ENCODE data around the gene DCDC2B.

Gene DCDC2B

GRCh38 chr1:32201011-32201855, 7.7 kb upstream of the DCDC2B start:
- H3K9me3 Mint-ChIP-seq, result no peaks in the 10 kb centered on the region
- peak overlapping the region; percentile 80 for H3K4me3 Mint-ChIP-seq
- H3K27ac Mint-ChIP-seq, result peak overlapping the region; percentile 79
- DNase-seq, result peak; percentile 83
- peaks cover 45% of the 10 kb centered on the region for H3K36me3 Mint-ChIP-seq (ENCODE audit: low read depth)
- H3K4me1 Mint-ChIP-seq (ENCODE audit: low read depth), result peaks cover 69% of the 10 kb centered on the region
- H3K27me3 Mint-ChIP-seq, result no peaks in the 10 kb centered on the region

- Mint-ChIP-seq H3K9me3 (no peaks in the 10 kb centered on the region), H3K27me3 (no peaks in the 10 kb centered on the region), H3K27ac (peak overlapping the region; percentile 88), H3K36me3 (ENCODE audit: low read depth) (peaks cover 33% of the 10 kb centered on the region), H3K4me3 (peak overlapping the region; percentile 90), H3K4me1 (ENCODE audit: low read depth) (peaks cover 54% of the 10 kb centered on the region)
- no peak for DNase-seq
These were observed 3.9 kb upstream of the DCDC2B start for GRCh38 chr1:32204943-32205361.

- Mint-ChIP-seq H3K36me3 (ENCODE audit: low read depth) (peaks cover 33% of the 10 kb centered on the region), H3K9me3 (no peaks in the 10 kb centered on the region), H3K4me1 (ENCODE audit: low read depth) (peaks cover 46% of the 10 kb centered on the region), H3K27me3 (no peaks in the 10 kb centered on the region), H3K4me3 (peak within 1 kb of the TSS; percentile 90), H3K27ac (peak within 1 kb of the TSS; percentile 88)
- DNase-seq, result peak; percentile 88
These were observed 3.2 kb upstream of the DCDC2B start, which contains the start of gene IQCC for GRCh38 chr1:32205401-32206370. Gene IQCC (plus strand): TSS chr1:32205671. CDS start chr1:32205682, 11 bp downstream.

GRCh38 chr1:32208469-32208868, 420 bp upstream of the DCDC2B start:
- Mint-ChIP-seq H3K9me3 (no peaks in the 10 kb centered on the region), H3K4me1 (ENCODE audit: low read depth) (peaks cover 29% of the 10 kb centered on the region), H3K27me3 (no peaks in the 10 kb centered on the region), H3K4me3 (no peak overlapping the region), H3K27ac (no peak overlapping the region), H3K36me3 (ENCODE audit: low read depth) (peaks cover 37% of the 10 kb centered on the region)
- no peak for DNase-seq

- peaks cover 22% of the 10 kb centered on the region for H3K4me1 Mint-ChIP-seq (ENCODE audit: low read depth)
- H3K4me3 Mint-ChIP-seq, result no peak overlapping the region
- no peaks in the 10 kb centered on the region for H3K27me3 Mint-ChIP-seq
- peaks cover 52% of the 10 kb centered on the region for H3K36me3 Mint-ChIP-seq (ENCODE audit: low read depth)
- H3K9me3 Mint-ChIP-seq, result no peaks in the 10 kb centered on the region
- peak overlapping the region; percentile 68 for H3K27ac Mint-ChIP-seq
- peak; percentile 66 for DNase-seq
These were observed 7.0 kb downstream of the DCDC2B start for GRCh38 chr1:32215629-32216480.

GRCh38 chr1:32216566-32216965, 7.7 kb downstream of the DCDC2B start:
- H3K9me3 Mint-ChIP-seq, result no peaks in the 10 kb centered on the region
- H3K4me1 Mint-ChIP-seq (ENCODE audit: low read depth), result peaks cover 29% of the 10 kb centered on the region
- peaks cover 55% of the 10 kb centered on the region for H3K36me3 Mint-ChIP-seq (ENCODE audit: low read depth)
- H3K27me3 Mint-ChIP-seq, result no peaks in the 10 kb centered on the region
- no peak overlapping the region for H3K4me3 Mint-ChIP-seq
- no peak for DNase-seq
- peak overlapping the region; percentile 66 for H3K27ac Mint-ChIP-seq

- peaks cover 38% of the 10 kb centered on the region for H3K4me1 Mint-ChIP-seq (ENCODE audit: low read depth)
These were observed 10.1 kb downstream of the DCDC2B start for GRCh38 chr1:32219022-32219421.

GRCh38 chr1:32220746-32221580, 12.1 kb downstream of the DCDC2B start:
- Mint-ChIP-seq H3K27me3 (no peaks in the 10 kb centered on the region), H3K4me3 (peak overlapping the region; percentile 98), H3K36me3 (ENCODE audit: low read depth) (peaks cover 79% of the 10 kb centered on the region), H3K4me1 (ENCODE audit: low read depth) (peaks cover 43% of the 10 kb centered on the region), H3K9me3 (no peaks in the 10 kb centered on the region), H3K27ac (peak overlapping the region; percentile 99)
- no peak for DNase-seq

More at GRCh38 chr1:32219022-32219421, 10.1 kb downstream of the DCDC2B start:
- DNase-seq, result no peak
- Mint-ChIP-seq H3K36me3 (ENCODE audit: low read depth) (peaks cover 75% of the 10 kb centered on the region), H3K27me3 (no peaks in the 10 kb centered on the region), H3K27ac (peak overlapping the region; percentile 57), H3K4me3 (no peak overlapping the region), H3K9me3 (no peaks in the 10 kb centered on the region)

GRCh38 chr1:32221581-32221979, 12.7 kb downstream of the DCDC2B start:
- peak overlapping the region; percentile 98 for H3K4me3 Mint-ChIP-seq
- H3K4me1 Mint-ChIP-seq (ENCODE audit: low read depth), result peaks cover 41% of the 10 kb centered on the region
- H3K27me3 Mint-ChIP-seq, result no peaks in the 10 kb centered on the region
- peak overlapping the region; percentile 99 for H3K27ac Mint-ChIP-seq
- H3K36me3 Mint-ChIP-seq (ENCODE audit: low read depth), result peaks cover 79% of the 10 kb centered on the region
- no peaks in the 10 kb centered on the region for H3K9me3 Mint-ChIP-seq
- DNase-seq, result no peak

- Mint-ChIP-seq H3K4me3 (peak within 1 kb of the TSS; percentile 98), H3K27me3 (no peaks in the 10 kb centered on the region), H3K27ac (peak within 1 kb of the TSS; percentile 99), H3K36me3 (ENCODE audit: low read depth) (peaks cover 77% of the 10 kb centered on the region), H3K4me1 (ENCODE audit: low read depth) (peaks cover 41% of the 10 kb centered on the region), H3K9me3 (no peaks in the 10 kb centered on the region)
- DNase-seq, result peak; percentile 92
These were observed 13.3 kb downstream of the DCDC2B start, which contains the start of the genes EIF3I and TMEM234 for GRCh38 chr1:32221980-32222755. Gene EIF3I (plus strand): TSS chr1:32222407. CDS start chr1:32222442, 35 bp downstream. Gene TMEM234 (minus strand): TSS chr1:32222353. CDS start chr1:32222322, 31 bp downstream.

GRCh38 chr1:32223683-32224082, 14.8 kb downstream of the DCDC2B start:
- no peak for DNase-seq
- H3K9me3 Mint-ChIP-seq, result no peaks in the 10 kb centered on the region
- H3K4me3 Mint-ChIP-seq, result peak overlapping the region; percentile 98
- H3K27me3 Mint-ChIP-seq, result no peaks in the 10 kb centered on the region
- H3K4me1 Mint-ChIP-seq (ENCODE audit: low read depth), result peaks cover 43% of the 10 kb centered on the region
- H3K36me3 Mint-ChIP-seq (ENCODE audit: low read depth), result peaks cover 80% of the 10 kb centered on the region
- peak overlapping the region; percentile 99 for H3K27ac Mint-ChIP-seq

- peak overlapping the region; percentile 99 for H3K27ac Mint-ChIP-seq
- DNase-seq, result no peak
- H3K9me3 Mint-ChIP-seq, result no peaks in the 10 kb centered on the region
- H3K27me3 Mint-ChIP-seq, result no peaks in the 10 kb centered on the region
- peak overlapping the region; percentile 98 for H3K4me3 Mint-ChIP-seq
- H3K4me1 Mint-ChIP-seq (ENCODE audit: low read depth), result peaks cover 43% of the 10 kb centered on the region
- peaks cover 83% of the 10 kb centered on the region for H3K36me3 Mint-ChIP-seq (ENCODE audit: low read depth)
These were observed 15.4 kb downstream of the DCDC2B start for GRCh38 chr1:32224285-32224684.
